ENCODE data around the gene NLN.
"Not testable (repeated sequence)": the region's sequence is repeated elsewhere in the genome, so short reads cannot be mapped to it uniquely, and the experiment has no call there.

Gene NLN

GRCh38 chr5:65734196-65734775 is 12.3 kb downstream of the NLN start:
- not testable (repeated sequence) for DNase-seq

- DNase-seq = no peak
These were observed 12.9 kb downstream of the NLN start for GRCh38 chr5:65734921-65735320.

GRCh38 chr5:65736011-65736410 is 14.0 kb downstream of the NLN start:
- no peak for DNase-seq

GRCh38 chr5:65737842-65738241 is 15.8 kb downstream of the NLN start:
- no peak for DNase-seq

GRCh38 chr5:65738305-65738704 is 16.3 kb downstream of the NLN start:
- DNase-seq = no peak

- no peak for DNase-seq
These were observed 17.2 kb downstream of the NLN start for GRCh38 chr5:65739162-65739561.

- DNase-seq = no peak
These were observed 20.7 kb downstream of the NLN start for GRCh38 chr5:65742565-65743231.

- DNase-seq = no peak
These were observed 27.3 kb downstream of the NLN start for GRCh38 chr5:65749221-65749844.

GRCh38 chr5:65749956-65750355 is 28.0 kb downstream of the NLN start:
- no peak for DNase-seq

GRCh38 chr5:65750938-65751337 is 28.9 kb downstream of the NLN start:
- DNase-seq = no peak

GRCh38 chr5:65753189-65753588 is 31.2 kb downstream of the NLN start:
- DNase-seq = no peak

- no peak for DNase-seq
These were observed 36.6 kb downstream of the NLN start for GRCh38 chr5:65758546-65759144.

- DNase-seq = peak; percentile 34
These were observed 38.7 kb downstream of the NLN start for GRCh38 chr5:65760504-65761275.

- no peak for DNase-seq
These were observed 40.2 kb downstream of the NLN start for GRCh38 chr5:65762234-65762633.

- no peak for DNase-seq
These were observed 43.6 kb downstream of the NLN start for GRCh38 chr5:65765582-65765981.

GRCh38 chr5:65766175-65766574 is 44.2 kb downstream of the NLN start:
- no peak for DNase-seq

GRCh38 chr5:65766781-65767180 is 44.8 kb downstream of the NLN start:
- DNase-seq = no peak

GRCh38 chr5:65767565-65767964 is 45.6 kb downstream of the NLN start:
- no peak for DNase-seq

GRCh38 chr5:65768723-65769346 is 46.8 kb downstream of the NLN start:
- DNase-seq = no peak

- no peak for DNase-seq
These were observed 47.5 kb downstream of the NLN start for GRCh38 chr5:65769539-65769938.

GRCh38 chr5:65771266-65771665 is 49.3 kb downstream of the NLN start:
- DNase-seq = no peak

GRCh38 chr5:65772963-65773362 is 51.0 kb downstream of the NLN start:
- DNase-seq = not testable (repeated sequence)

GRCh38 chr5:65774346-65774745 is 52.3 kb downstream of the NLN start:
- DNase-seq = no peak
